Stimulated activated CD4-positive, alpha-beta T cell treated with anti-CD3 and anti-CD28 coated beads, Interleukin-12 subunit alpha, Interleukin-12 subunit beta, amount 100 ng/mL, for 24 hours (primary cell): Measurements from ENCODE around the gene ARHGAP5.

Experiments used
- DNase-seq, 2 experiments: peaks; one replicate each; pipeline ENCODE4 v3.0.0-alpha.2; 2020; ENCODE audit warnings: low read depth in 2 of 2

ARHGAP5 gene

DNA sequence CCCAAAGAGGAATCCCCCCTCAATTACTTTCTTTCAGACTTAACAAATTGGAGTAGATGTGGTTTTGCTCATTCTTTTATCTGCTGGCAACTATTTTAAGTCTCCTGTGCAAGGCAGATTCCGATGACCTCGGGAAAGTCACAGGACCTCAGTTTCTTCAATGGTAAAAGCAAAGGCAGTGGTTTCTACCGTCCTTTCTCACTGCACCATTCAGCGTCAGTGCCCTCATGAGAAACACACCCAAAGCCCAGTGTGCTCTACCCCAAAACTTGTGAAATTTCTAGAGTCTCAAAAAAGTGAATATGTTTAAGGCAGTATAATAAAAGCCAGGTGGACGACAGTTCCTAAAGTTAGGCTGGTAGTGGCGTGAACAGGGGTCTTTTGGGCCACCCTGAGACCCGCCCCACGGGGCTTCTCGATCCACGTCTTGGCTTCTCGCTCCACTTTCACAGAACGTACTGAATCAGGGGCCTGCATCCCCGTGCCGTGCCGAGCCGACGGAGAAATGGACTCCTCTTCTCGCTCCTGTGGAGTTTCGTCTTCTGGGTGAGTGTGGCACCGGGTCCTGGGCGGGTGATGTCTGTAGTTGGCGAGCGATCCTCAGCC lies 1.3 kb upstream of the ARHGAP5 start:
- no peak for DNase-seq

GRCh38 chr14:32076278-32077080 lies 625 bp upstream of the ARHGAP5 start:
- peak; percentile 79 to 84 for DNase-seq

DNA sequence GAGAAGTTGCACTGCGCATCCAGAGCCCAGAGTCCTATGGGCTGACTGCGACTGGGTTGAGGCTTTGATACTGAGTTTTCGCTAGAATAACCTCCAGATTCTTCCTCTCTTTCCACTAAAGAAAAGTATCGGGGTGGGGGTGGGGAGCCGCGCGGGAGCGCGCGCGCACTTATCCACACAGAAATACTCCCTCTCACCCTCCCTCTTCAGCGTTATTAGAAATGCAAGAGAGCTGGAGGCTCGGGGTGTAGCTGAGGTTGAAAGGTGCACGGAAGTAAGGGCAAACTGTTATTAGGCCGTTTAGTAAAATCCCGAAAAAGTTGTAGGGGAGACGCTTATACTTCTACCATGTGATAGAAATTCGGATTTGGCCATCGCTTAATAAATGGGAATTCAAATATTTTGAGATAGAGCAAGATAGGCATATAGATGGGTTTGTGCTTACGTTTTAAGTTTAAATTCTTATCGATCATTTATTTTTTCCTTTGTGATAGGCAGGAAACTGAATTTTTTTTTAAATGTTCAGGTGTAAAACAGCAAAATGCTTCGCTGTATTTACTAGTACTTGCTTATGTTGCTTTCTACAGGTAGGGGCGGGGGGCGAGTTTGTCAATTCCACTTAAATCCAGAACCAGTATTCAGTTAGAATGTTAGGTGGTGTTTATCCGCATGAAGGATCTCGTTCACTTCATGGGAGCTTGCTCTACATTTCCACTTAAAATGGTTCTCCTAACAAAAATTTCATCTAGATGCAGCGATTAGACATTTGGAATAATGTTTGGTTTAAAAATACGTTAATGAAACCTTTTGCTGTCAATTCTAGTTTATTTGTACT lies 1.1 kb downstream of the ARHGAP5 start:
- DNase-seq, result no peak

DNA sequence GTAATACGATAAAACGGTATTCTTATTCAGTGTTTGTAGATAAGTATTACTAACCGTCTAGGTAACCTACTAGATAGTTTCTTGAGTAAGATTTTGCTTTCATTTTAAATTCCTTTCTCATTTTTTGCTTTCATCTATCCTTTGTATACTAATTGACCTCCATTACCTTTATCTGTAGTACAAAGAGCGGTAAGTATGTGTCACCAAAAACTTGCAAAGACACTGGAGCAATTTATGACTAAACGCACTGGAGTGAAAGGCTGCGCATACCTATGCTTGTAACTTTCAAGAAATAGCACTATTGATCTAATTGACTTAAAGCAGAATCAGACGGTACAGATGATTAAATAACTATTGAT lies 1.7 kb downstream of the ARHGAP5 start:
- no peak for DNase-seq

DNA sequence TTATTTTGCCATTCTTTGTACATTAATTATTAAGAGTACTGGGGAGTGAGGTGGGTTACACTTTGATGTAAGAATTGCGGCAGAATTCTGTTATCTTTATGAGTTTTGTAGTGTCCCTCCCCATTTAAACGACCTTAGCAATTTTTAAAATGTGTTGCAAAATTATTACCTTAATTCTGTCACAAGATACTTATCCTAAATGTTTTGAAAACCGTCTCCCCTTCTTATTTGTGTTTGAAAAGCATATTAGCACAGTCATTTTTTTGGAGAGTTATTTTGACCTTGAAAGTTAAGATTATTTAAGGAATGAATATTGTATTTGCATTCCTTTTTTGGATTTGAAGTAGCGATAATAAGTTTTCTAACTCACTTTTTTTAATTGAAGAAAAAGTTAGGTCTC lies 2.2 kb downstream of the ARHGAP5 start:
- DNase-seq, result no peak

DNA sequence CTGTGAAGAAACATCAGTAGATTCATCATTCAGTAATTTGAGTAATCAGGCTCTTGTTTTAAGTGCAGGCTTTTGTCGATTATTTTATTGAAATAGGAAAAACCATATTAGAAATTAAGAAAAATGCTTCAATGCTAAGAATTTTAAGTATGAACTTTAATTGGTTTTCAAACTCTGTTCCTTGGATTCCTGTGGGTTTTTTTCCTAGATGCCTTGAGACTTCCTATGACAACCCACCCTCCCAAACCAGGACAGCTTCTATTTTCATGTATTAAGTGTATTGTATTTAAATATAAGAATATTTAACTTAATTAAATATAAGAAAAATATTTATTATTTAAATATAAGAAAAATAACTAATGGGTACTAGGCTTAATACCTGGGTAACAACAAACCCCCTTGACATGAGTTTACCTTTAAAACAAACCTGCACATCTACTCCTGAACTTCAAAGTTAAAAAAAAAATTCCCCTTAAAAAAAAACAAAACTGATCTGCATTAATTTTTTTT lies 3.0 kb downstream of the ARHGAP5 start:
- no peak for DNase-seq

DNA sequence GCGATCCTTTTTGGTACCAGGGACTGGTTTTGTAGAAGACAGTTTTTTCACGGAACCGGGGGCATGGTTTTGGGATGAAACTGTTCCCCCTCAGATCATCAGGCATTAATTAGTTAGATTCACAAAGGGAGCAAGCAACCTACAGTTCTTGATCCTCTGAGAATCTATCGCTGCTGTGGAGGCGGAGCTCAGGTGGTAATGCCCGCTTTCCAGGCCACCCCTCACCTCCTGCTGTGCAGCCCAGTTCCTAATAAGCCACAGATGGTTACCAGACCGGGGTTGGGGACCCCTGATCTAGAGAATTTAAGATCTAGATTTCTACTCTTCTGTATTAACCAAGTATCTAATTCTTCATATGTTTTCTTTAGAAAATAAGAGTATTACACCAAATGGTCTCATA lies 4.8 kb downstream of the ARHGAP5 start:
- no peak for DNase-seq

GRCh38 chr14:32083315-32083624 lies 6.2 kb downstream of the ARHGAP5 start:
- no peak for DNase-seq

DNA sequence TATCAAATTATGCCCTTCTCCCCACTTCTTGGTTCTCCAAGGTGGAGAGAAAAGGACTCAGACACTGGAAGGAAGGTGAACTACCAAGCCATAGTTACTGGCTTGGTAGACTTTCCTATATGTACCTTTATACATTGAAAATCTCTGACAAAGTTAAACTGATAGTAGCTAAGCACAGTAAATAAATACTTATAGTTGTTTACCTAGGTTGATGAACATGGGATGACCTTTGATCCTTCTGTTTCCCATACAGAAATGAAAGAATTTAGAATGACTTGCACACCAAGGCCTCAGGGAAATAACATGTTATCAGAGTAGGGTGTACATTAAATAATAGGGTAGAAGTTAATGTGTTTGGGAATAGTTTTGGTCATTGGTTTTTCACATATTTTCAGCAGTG lies 6.7 kb downstream of the ARHGAP5 start:
- no peak for DNase-seq

GRCh38 chr14:32085182-32085844 lies 8.2 kb downstream of the ARHGAP5 start:
- no peak for DNase-seq

- no peak for DNase-seq
Observed at GRCh38 chr14:32085845-32086383, 8.8 kb downstream of the ARHGAP5 start.

- DNase-seq, result no peak
Observed at GRCh38 chr14:32087173-32087861, 10.2 kb downstream of the ARHGAP5 start.

GRCh38 chr14:32087907-32088306 lies 10.8 kb downstream of the ARHGAP5 start:
- DNase-seq, result no peak

DNA sequence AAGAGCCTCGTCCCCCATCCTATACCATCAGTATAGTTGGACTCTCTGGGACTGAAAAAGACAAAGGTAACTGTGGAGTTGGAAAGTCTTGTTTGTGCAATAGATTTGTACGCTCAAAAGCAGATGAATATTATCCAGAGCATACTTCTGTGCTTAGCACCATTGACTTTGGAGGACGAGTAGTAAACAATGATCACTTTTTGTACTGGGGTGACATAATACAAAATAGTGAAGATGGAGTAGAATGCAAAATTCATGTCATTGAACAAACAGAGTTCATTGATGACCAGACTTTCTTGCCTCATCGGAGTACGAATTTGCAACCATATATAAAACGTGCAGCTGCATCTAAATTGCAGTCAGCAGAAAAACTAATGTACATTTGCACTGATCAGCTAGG lies 13.6 kb downstream of the ARHGAP5 start:
- DNase-seq, result no peak

GRCh38 chr14:32099473-32099872 lies 22.4 kb downstream of the ARHGAP5 start:
- no peak for DNase-seq

- no peak for DNase-seq
Observed at GRCh38 chr14:32100175-32100574, 23.1 kb downstream of the ARHGAP5 start.

- DNase-seq, result no peak
Observed at GRCh38 chr14:32102152-32102787, 25.2 kb downstream of the ARHGAP5 start.

- no peak for DNase-seq
Observed at GRCh38 chr14:32102968-32103367, 25.9 kb downstream of the ARHGAP5 start.

DNA sequence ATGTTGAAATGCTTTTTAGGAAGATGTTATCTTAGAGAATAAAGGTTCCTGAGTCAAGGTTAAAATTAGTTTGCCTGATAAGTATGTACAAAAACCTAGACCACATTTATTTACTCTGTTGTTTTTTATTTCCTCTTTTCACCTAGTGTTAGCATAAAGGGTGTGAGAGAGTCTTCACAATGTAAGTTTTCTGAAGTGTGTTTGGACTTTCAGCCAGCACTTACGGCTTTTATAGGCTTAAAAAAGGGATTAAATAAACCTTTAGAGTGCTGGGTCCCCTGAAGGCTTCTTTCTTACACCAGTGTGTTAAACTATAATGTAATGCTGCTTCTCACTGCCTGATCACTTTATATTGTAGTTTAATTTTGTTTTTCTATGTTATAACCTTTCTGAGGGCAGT lies 27.2 kb downstream of the ARHGAP5 start:
- DNase-seq, result no peak

- DNase-seq, result no peak
Observed at GRCh38 chr14:32104803-32105202, 27.7 kb downstream of the ARHGAP5 start.
